GM18951 (cell line): ENCODE data around the gene LGALS7B.
"Not testable (repeated sequence)": the region's sequence is repeated elsewhere in the genome, so short reads cannot be mapped to it uniquely, and the experiment has no call there.

ENCODE experiments used
- POLR2A ChIP-seq: IDR thresholded peaks from 4 replicates; pipeline ENCODE4 v1.6.1; 2011; ENCODE audit warnings: mild to moderate bottlenecking; ENCODE audit not compliant: insufficient read length, insufficient read depth; ENCODE audit errors: extremely low read depth
- in situ Hi-C: fragments of 300-500 bp; cut with MboI; formaldehyde crosslinking; loops from one replicate; pipeline ENCODE4 v1.12.0; 2022; ENCODE audit warnings: low sequenced_read_pairs, mixed read lengths, inconsistent platforms; ENCODE audit not compliant: unreplicated experiment

LGALS7B gene

DNA sequence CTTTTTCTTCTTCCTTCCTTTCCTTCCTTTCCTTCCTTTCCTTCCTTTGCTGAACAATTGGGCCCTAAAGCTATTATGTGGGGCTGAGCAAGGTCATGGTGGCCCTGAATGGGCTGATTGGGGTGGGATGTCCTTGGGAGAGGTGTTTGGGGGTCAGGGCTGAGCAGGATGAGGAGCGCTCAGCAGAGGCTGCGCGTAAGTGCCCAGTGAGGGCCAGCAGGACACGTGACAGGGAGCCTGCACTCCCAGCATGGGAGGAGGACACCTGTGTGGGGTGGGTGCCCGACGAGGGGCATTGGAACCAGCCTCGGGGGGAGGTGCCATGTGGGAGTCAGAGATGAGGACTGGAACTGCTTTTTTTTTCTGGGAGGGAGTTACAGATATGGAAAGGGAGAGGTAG, 10.3 kb upstream of the LGALS7B start:
- in situ Hi-C loops: no loop called here

GRCh38 chr19:38780443-38780842, 8.6 kb upstream of the LGALS7B start:
- in situ Hi-C loops: no loop called here
- TF ChIP-seq POLR2A: no peak

More for the DNA sequence above, 10.3 kb upstream of the LGALS7B start:
- TF ChIP-seq POLR2A: no peak

DNA sequence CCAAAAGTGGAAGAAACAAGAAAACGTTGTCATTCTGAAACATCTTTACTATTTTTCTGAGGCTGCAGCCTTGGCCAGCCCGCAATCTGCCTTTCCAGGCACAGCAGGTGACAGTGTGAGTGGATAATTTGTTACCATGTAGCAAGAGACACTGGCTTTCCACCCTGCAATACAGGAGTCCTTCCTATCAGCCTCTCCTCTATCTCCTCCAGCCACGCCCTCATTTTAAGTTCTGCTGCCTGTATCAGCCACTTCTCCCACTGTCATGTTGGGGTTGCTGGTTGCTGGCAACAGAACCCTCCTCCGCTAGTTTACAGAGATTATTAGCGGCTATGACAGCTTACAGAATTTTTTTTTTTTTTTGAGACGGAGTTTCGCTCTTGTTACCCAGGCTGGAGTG, 7.9 kb upstream of the LGALS7B start:
- no peak for TF ChIP-seq POLR2A
- in situ Hi-C loops: no loop called here

- in situ Hi-C loops: not testable (repeated sequence)
These were observed 6.8 kb upstream of the LGALS7B start for GRCh38 chr19:38782212-38782611.

DNA sequence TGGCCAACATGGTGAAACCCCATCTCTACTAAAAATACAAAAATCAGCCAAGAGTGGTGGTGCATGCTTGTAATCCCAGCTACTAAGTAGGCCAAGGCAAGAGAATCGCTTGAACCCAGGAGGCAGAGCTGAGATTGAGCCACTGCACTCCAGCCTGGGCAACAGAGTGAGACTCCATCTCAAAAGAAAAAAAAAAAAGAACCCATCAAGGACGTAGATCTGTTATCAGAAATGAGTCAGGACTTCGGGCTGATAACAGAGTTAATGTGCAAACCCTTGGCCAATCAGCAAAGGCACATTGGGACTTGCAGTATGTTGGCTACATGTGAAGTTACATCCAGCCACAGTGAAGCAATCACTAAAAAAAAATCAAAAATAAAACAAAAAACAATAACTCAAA, 4.8 kb upstream of the LGALS7B start:
- in situ Hi-C loops: no loop called here
- no peak for TF ChIP-seq POLR2A

GRCh38 chr19:38785187-38785699, 3.8 kb upstream of the LGALS7B start:
- no peak for TF ChIP-seq POLR2A
- in situ Hi-C loops: no loop called here

- in situ Hi-C loops: not testable (repeated sequence)
These were observed 2.9 kb upstream of the LGALS7B start for GRCh38 chr19:38786061-38786460.

GRCh38 chr19:38786572-38787265, 2.3 kb upstream of the LGALS7B start:
- no peak for TF ChIP-seq POLR2A
- in situ Hi-C loops: no loop called here

- in situ Hi-C loops: not testable (repeated sequence)
These were observed 1.8 kb downstream of the LGALS7B start for GRCh38 chr19:38790507-38791403.

- in situ Hi-C loops: not testable (repeated sequence)
These were observed 2.6 kb downstream of the LGALS7B start for GRCh38 chr19:38791451-38792064.

DNA sequence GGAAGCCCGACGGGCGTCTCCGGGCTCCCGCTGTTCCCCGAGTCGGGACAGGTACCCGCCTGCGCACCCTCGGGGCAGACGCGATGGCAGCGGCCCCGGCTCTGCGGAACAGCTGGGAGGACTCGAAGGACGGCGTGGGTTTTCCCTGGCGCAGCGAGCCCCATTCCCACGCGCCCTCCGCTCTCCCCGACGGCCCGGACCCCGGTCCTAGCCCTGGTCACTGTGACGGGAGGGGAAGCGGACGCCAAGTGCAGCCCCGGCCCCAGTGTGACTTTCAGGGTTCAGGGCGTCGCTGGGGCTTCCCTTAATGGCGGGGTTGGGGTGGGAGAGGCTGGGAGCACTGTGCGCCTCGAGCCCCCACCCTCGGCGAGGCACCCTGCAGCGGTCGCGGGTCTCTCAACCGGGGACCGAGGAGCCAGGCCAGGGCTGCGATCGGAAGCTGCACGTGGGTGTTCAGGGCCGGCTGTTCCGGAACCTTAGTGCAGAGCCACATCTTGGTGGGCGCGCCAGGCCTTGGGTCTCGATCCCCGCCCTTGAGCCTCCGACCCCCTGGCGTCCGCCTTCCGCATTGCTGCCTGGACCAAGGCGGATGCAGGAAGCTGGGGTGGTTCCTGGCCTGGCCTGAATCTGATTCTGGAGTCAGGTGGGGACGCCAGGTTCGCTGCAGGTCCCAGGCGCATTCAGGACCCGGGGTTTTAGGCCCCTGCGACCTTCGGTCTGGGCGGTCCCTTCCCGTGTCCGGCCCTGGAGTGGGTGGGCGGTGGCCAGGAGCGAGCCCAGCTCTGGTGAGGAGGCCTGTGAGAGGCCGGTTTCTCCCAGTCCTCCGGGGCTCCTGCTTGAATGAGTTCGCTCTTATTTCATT, 3.5 kb downstream of the LGALS7B start:
- in situ Hi-C loops: no loop called here
- no peak for TF ChIP-seq POLR2A

DNA sequence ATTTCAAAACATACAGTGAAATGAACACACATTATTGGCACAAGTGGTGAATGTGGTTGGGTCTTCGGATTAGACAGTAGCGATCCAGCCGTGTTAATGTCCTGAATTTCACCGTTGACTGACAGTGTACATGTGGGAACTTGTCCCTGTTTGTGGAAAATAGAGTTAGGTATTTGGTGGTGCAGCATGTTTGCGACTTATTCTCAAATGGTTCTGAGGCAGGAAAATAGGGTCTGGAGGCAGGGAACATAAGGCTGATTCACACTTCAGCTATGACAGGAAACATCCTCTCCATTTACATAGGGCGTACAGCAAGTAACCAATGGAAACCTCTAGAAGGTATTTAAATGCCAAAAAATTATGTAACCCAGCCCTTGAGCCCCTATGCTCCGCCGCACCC, 4.2 kb downstream of the LGALS7B start:
- TF ChIP-seq POLR2A: no peak
- in situ Hi-C loops: no loop called here

DNA sequence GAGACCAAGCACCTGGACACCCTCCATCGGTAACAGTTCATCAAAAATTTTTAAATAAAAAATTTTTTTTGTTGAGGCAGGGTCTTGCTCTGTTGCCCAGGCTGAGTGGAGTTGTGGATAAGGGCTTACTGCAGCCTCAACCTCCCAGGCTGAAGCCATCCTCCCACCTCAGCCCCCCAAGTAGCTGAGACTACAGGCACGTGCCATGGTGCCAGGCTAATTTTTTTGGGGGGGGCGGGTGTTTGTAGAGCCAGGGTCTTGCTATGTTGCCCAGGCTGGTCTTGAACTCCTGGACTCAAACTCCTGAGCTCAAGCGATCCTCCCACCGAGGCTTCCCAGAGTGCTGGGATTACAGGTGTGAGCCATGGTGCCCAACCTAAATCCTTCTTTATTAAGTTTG, 4.7 kb downstream of the LGALS7B start:
- in situ Hi-C loops: no loop called here
- TF ChIP-seq POLR2A: no peak
